IMR-90 (cell line): Measurements from ENCODE around the gene PHACTR2. TPM values are rescaled to one million over a fixed set of nuclear protein-coding genes. Genes with fewer than 3 reads are reported as not detected.
"Not testable (repeated sequence)": the region's sequence is repeated elsewhere in the genome, so short reads cannot be mapped to it uniquely, and the experiment has no call there.

Experiments used
- ATAC-seq: fragments of 200-7000 bp; cut with Tn5 transposase; 2 replicates; pipeline ENCODE4 v1.9.1; 2020; ENCODE audit warnings: low read depth, mild to moderate bottlenecking, moderate library complexity
- BruUV-seq: library from RNA; stranded (reverse); fragments of 400-500 nt; replicated peaks from 2 replicates; lab custom pipeline; 2021; lab: Mats Ljungman, UMichigan
- CTCF ChIA-PET: fragments of 300-600 bp; formaldehyde crosslinking; extraction: SDS; loops from one replicate; lab custom pipeline; 2021; ENCODE audit warnings: antibody characterized with exemption; lab: Yijun Ruan, JAX
- POLR2A ChIA-PET: fragments of 300-600 bp; sonication (Branson Sonifier 250); formaldehyde crosslinking; loops from one replicate; lab custom pipeline; 2022; ENCODE audit warnings: antibody characterized with exemption; ENCODE audit not compliant: unreplicated experiment; lab: Charles Lee
- DNase-seq: peaks from one replicate; pipeline ENCODE4 v3.0.0; 2013
- H2AFZ ChIP-seq: replicated peaks from 2 replicates; pipeline ENCODE3; 2013; ENCODE audit warnings: low read length, mild to moderate bottlenecking; ENCODE audit not compliant: poor library complexity
- H2AK5ac ChIP-seq: 2 replicates; pipeline ENCODE4 v1.6.1; 2013; ENCODE audit warnings: low read depth, low read length, inconsistent platforms
- H2AK9ac ChIP-seq: replicated peaks from 2 replicates; pipeline ENCODE3; 2013; ENCODE audit warnings: mild to moderate bottlenecking, low read depth, low read length, moderate library complexity; ENCODE audit not compliant: poor library complexity
- H2BK120ac ChIP-seq: 2 replicates; pipeline ENCODE4 v1.6.1; 2013; ENCODE audit warnings: low read depth, low read length, inconsistent platforms
- H2BK15ac ChIP-seq: 3 replicates; pipeline ENCODE4 v1.6.1; 2013; ENCODE audit warnings: low read depth, low read length, inconsistent platforms
- H2BK20ac ChIP-seq: 2 replicates; pipeline ENCODE4 v1.6.1; 2013; ENCODE audit warnings: low read depth, mild to moderate bottlenecking, inconsistent platforms, low read length, moderate library complexity
- H2BK5ac ChIP-seq: 2 replicates; pipeline ENCODE4 v1.6.1; 2013; ENCODE audit warnings: mild to moderate bottlenecking, low read depth, low read length, inconsistent platforms; ENCODE audit not compliant: poor library complexity, severe bottlenecking
- H3K14ac ChIP-seq: replicated peaks from 2 replicates; pipeline ENCODE4 v1.6.1; 2013; ENCODE audit warnings: low read depth, low read length, inconsistent platforms
- H3K18ac ChIP-seq: 2 replicates; pipeline ENCODE4 v1.6.1; 2013; ENCODE audit warnings: low read depth, low read length, control low read depth
- H3K23ac ChIP-seq: 2 replicates; pipeline ENCODE4 v1.6.1; 2013; ENCODE audit warnings: low read depth, low read length, inconsistent platforms
- H3K27ac ChIP-seq: 2 replicates; pipeline ENCODE4 v1.5.1; 2013; ENCODE audit warnings: mild to moderate bottlenecking, control low read depth, low read length; ENCODE audit not compliant: insufficient read depth
- H3K27me3 ChIP-seq: 2 replicates; pipeline ENCODE4 v1.6.1; 2013; ENCODE audit warnings: low read length; ENCODE audit not compliant: control insufficient read depth, insufficient read depth
- H3K36me3 ChIP-seq: 2 replicates; pipeline ENCODE4 v1.6.1; 2013; ENCODE audit warnings: low read length, mixed read lengths; ENCODE audit not compliant: control insufficient read depth, insufficient read depth
- H3K4ac ChIP-seq: 2 replicates; pipeline ENCODE4 v1.6.1; 2013; ENCODE audit warnings: low read depth, low read length, inconsistent platforms
- H3K4me1 ChIP-seq: 2 replicates; pipeline ENCODE4 v1.6.1; 2013; ENCODE audit warnings: low read length, mixed read lengths; ENCODE audit not compliant: control insufficient read depth, insufficient read depth
- H3K4me2 ChIP-seq: 2 replicates; pipeline ENCODE4 v1.6.1; 2013; ENCODE audit warnings: low read depth, mild to moderate bottlenecking, control low read depth, low read length, moderate library complexity
- H3K4me3 ChIP-seq: 2 replicates; pipeline ENCODE4 v1.5.1; 2013; ENCODE audit warnings: low read depth, mild to moderate bottlenecking, control low read depth, low read length, moderate library complexity; ENCODE audit not compliant: insufficient read depth
- H3K56ac ChIP-seq: 2 replicates; pipeline ENCODE4 v1.6.1; 2013; ENCODE audit warnings: low read length, inconsistent platforms; ENCODE audit not compliant: insufficient read depth; ENCODE audit errors: extremely low read depth
- H3K79me1 ChIP-seq, 2 experiments: 2 replicates each; pipeline ENCODE4 v1.6.1; 2013; ENCODE audit warnings: low read length in 2 of 2, inconsistent platforms in 1 of 2, low read depth in 1 of 2
- H3K9ac ChIP-seq: 2 replicates; pipeline ENCODE4 v1.6.1; 2013; ENCODE audit warnings: low read depth, low read length, control low read depth
- H3K9me1 ChIP-seq: 2 replicates; pipeline ENCODE4 v1.6.1; 2013; ENCODE audit warnings: low read length, inconsistent platforms; ENCODE audit not compliant: insufficient read depth
- H3K9me3 ChIP-seq: 2 replicates; pipeline ENCODE4 v1.6.1; 2013; ENCODE audit warnings: low read length; ENCODE audit not compliant: control insufficient read depth, insufficient read depth
- H4K20me1 ChIP-seq: 2 replicates; pipeline ENCODE4 v1.6.1; 2013; ENCODE audit warnings: low read length, inconsistent platforms; ENCODE audit not compliant: insufficient read depth
- H4K5ac ChIP-seq: 2 replicates; pipeline ENCODE4 v1.6.1; 2013; ENCODE audit warnings: mild to moderate bottlenecking, low read depth, low read length, control low read depth
- H4K8ac ChIP-seq, 2 experiments: 2 replicates each; pipeline ENCODE4 v1.6.1; 2013; ENCODE audit warnings: low read depth in 2 of 2, low read length in 2 of 2, control low read depth in 1 of 2, inconsistent platforms in 1 of 2
- H4K91ac ChIP-seq: 2 replicates; pipeline ENCODE4 v1.6.1; 2013; ENCODE audit warnings: low read depth, low read length, inconsistent platforms; ENCODE audit not compliant: insufficient read depth
- WGBS, 2 experiments: methylation state at CpG; one replicate each; pipeline versions ENCODE4 v1.1.5 to v1.1.7; 2013; ENCODE audit warnings: missing lambda C conversion rate in 2 of 2; ENCODE audit not compliant: insufficient read length in 1 of 2; ENCODE audit errors: extremely low coverage in 2 of 2; 5-methylcytosine and 5-hydroxymethylcytosine counted together
- dilution Hi-C: fragments of 300-500 bp; cut with HindIII; formaldehyde crosslinking; loops from one replicate; pipeline ENCODE4 v1.14.3; 2018; ENCODE audit warnings: low sequenced_read_pairs; ENCODE audit not compliant: unreplicated experiment
- in situ Hi-C: fragments of 300-500 bp; cut with MboI; formaldehyde crosslinking; loops from 3 replicates; pipeline ENCODE4 v1.14.3; 2019; ENCODE audit warnings: low sequenced_read_pairs, inconsistent platforms, mixed read lengths
- intact Hi-C: fragments of 100-400 bp; cut with micrococcal nuclease; formaldehyde crosslinking; loops from 2 replicates; pipeline ENCODE4 v1.10.0; 2022
- polyA plus RNA-seq, 3 experiments: library from polyadenylated mRNA; depleted of rRNA; stranded (reverse); fragments of >200 nt; gene quantifications; 2 replicates each; pipeline ENCODE4 v1.2.3, GENCODE V29; 2012; ENCODE audit warnings: low replicate concordance in 1 of 3
- total RNA-seq: library from RNA; depleted of rRNA; stranded (reverse); fragments of >200 nt; gene quantifications from 2 replicates; pipeline ENCODE4 v1.2.3, GENCODE V29; 2012

The PHACTR2 gene
- total and polyA plus RNA-seq, 2 of the 4 experiments (the other 2 are of a cell fraction), result 14.5 to 74.2 TPM

DNA sequence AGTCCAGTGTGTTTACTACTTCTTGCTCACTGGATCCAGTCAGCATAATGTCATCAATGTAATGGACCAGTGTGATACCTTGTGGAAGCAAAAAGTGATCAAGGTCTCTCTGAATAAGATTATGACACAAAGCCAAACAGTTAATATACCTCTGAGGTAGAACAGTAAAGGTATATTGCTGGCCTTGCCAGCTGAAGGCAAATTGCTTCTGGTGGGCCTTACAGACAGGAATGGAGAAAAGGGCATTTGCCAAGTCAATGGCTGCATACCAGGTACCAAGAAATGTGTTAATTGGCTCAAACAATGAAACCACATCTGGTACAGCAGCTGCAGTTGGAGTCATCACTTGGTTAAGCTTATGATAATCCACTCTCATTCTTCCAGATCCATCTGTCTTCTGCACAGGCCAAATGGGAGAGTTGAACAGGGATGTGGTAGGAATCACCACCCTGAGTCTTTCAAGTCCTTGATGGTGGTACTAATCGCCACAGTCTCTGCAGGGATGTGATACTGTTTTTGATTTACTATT, 193.5 kb downstream of the PHACTR2 start:
- H3K4me2 ChIP-seq, POLR2A ChIA-PET, H2AK5ac ChIP-seq, ATAC-seq, H2BK120ac ChIP-seq, H3K4me1 ChIP-seq, H3K4me3 ChIP-seq, H4K5ac ChIP-seq, H3K9me3 ChIP-seq, H3K79me1 ChIP-seq, H4K8ac ChIP-seq, H2AK9ac ChIP-seq, H3K14ac ChIP-seq, H2BK5ac ChIP-seq, H3K36me3 ChIP-seq, DNase-seq, H2BK20ac ChIP-seq, H3K18ac ChIP-seq, H3K9me1 ChIP-seq, CTCF ChIA-PET, H3K4ac ChIP-seq, H4K91ac ChIP-seq, H3K27ac ChIP-seq, H3K27me3 ChIP-seq, H2AFZ ChIP-seq, in situ Hi-C loops, H3K23ac ChIP-seq, H3K56ac ChIP-seq, H2BK15ac ChIP-seq, H4K20me1 ChIP-seq, dilution Hi-C loops, intact Hi-C loops, BruUV-seq, H3K9ac ChIP-seq: not testable (repeated sequence)
- WGBS, 2 experiments, result no CpG with 5 or more reads among the region's 1 CpG
